ENCODE data around the gene MPP2.
A peak's percentile ranks its signal among the peaks of the same experiment; 100 is the strongest.
"Not testable (repeated sequence)": the region's sequence is repeated elsewhere in the genome, so short reads cannot be mapped to it uniquely, and the experiment has no call there.

MPP2 gene

GRCh38 chr17:43846221-43846712 is 61.1 kb downstream of the MPP2 start:
- peak; percentile 54 for DNase-seq (ENCODE audit: low spot score)

GRCh38 chr17:43845766-43846165 is 61.6 kb downstream of the MPP2 start:
- no peak for DNase-seq (ENCODE audit: low spot score)

GRCh38 chr17:43844241-43844640 is 63.1 kb downstream of the MPP2 start:
- DNase-seq (ENCODE audit: low spot score), result no peak

- no peak for DNase-seq (ENCODE audit: low spot score)
These were observed 64.4 kb downstream of the MPP2 start for GRCh38 chr17:43842975-43843325.

- not testable (repeated sequence) for DNase-seq (ENCODE audit: low spot score)
These were observed 65.0 kb downstream of the MPP2 start for GRCh38 chr17:43842091-43842974.

GRCh38 chr17:43841282-43841681 is 66.1 kb downstream of the MPP2 start:
- no peak for DNase-seq (ENCODE audit: low spot score)

GRCh38 chr17:43840814-43841213 is 66.5 kb downstream of the MPP2 start:
- DNase-seq (ENCODE audit: low spot score), result no peak

- no peak for DNase-seq (ENCODE audit: low spot score)
These were observed 67.6 kb downstream of the MPP2 start for GRCh38 chr17:43839670-43840108.

- DNase-seq (ENCODE audit: low spot score), result no peak
These were observed 73.2 kb downstream of the MPP2 start for GRCh38 chr17:43834106-43834505.

GRCh38 chr17:43832976-43833829 is 74.1 kb downstream of the MPP2 start, which contains the start of gene MPP3:
Gene MPP3 (minus strand): TSS chr17:43833146. CDS start chr17:43831906, 1,240 bp downstream.
- peak; percentile 32 for DNase-seq (ENCODE audit: low spot score)

GRCh38 chr17:43832168-43832975 is 75.0 kb downstream of the MPP2 start:
- no peak for DNase-seq (ENCODE audit: low spot score)

- DNase-seq (ENCODE audit: low spot score), result no peak
These were observed 75.7 kb downstream of the MPP2 start for GRCh38 chr17:43831633-43832032.

GRCh38 chr17:43830510-43831140 is 76.7 kb downstream of the MPP2 start:
- DNase-seq (ENCODE audit: low spot score), result no peak

- no peak for DNase-seq (ENCODE audit: low spot score)
These were observed 77.6 kb downstream of the MPP2 start for GRCh38 chr17:43829738-43830137.

GRCh38 chr17:43827596-43827995 is 79.7 kb downstream of the MPP2 start:
- no peak for DNase-seq (ENCODE audit: low spot score)

- no peak for DNase-seq (ENCODE audit: low spot score)
These were observed 81.1 kb downstream of the MPP2 start for GRCh38 chr17:43826206-43826605.

GRCh38 chr17:43825567-43825966 is 81.8 kb downstream of the MPP2 start:
- no peak for DNase-seq (ENCODE audit: low spot score)
